A549 (cell line): ENCODE measurements around the gene CMTM3. TPM values are rescaled to one million over a fixed set of nuclear protein-coding genes. Genes with fewer than 3 reads are reported as not detected.

Experiments
- ATAC-seq, 2 experiments: fragments of 200-7000 bp in 1 of 2; fragments of >200 bp in 1 of 2; cut with Nextera tagmentation in 1 of 2; cut with Tn5 transposase in 1 of 2; 3 replicates each; pipeline versions ENCODE4 v1.8.0 to v1.9.1; 2018 to 2020; ENCODE audit warnings: mild to moderate bottlenecking in 1 of 2, moderate library complexity in 1 of 2
- CTCF ChIA-PET: fragments of 300-600 bp; sonication (Branson Sonifier 250); formaldehyde crosslinking; extraction: SDS; loops from one replicate; lab custom pipeline; 2021; ENCODE audit warnings: antibody characterized with exemption, inconsistent platforms; lab: Yijun Ruan, JAX
- POLR2A ChIA-PET: fragments of 350-600 bp; formaldehyde crosslinking; extraction: SDS; loops from one replicate; lab custom pipeline; 2021; ENCODE audit warnings: antibody characterized with exemption, inconsistent platforms; lab: Yijun Ruan, JAX
- DNase-seq, 2 experiments: peaks; one replicate each; pipeline versions ENCODE4 v3.0.0 to v3.0.0-alpha.2; 2011 to 2016; ENCODE audit warnings: low read depth in 1 of 2, low spot score in 1 of 2
- FAIRE-seq: peaks from 2 replicates; lab custom pipeline; 2011; peaks lifted over from hg19 to GRCh38; lab: Jason Lieb, UNC
- H3K27ac ChIP-seq, 2 experiments: fragments of >200 bp; sonication (Bioruptor Twin); formaldehyde crosslinking; 3 replicates each; pipeline ENCODE4 v1.5.1; 2016 to 2017
- H3K4me1 ChIP-seq: fragments of >200 bp; sonication (Bioruptor Twin); formaldehyde crosslinking; 3 replicates; pipeline ENCODE4 v1.6.1; 2016
- H3K4me2 ChIP-seq: fragments of >200 bp; sonication (Bioruptor Twin); formaldehyde crosslinking; 3 replicates; pipeline ENCODE4 v1.6.1; 2016
- H3K4me3 ChIP-seq: fragments of >200 bp; sonication (Bioruptor Twin); formaldehyde crosslinking; 3 replicates; pipeline ENCODE4 v1.5.1; 2016
- H3K9me3 ChIP-seq: fragments of >200 bp; sonication (Bioruptor Twin); formaldehyde crosslinking; 3 replicates; pipeline ENCODE4 v1.6.1; 2016
- BCL3 ChIP-seq: fragments of >200 bp; sonication (Bioruptor Twin); formaldehyde crosslinking; IDR thresholded peaks from 3 replicates; pipeline ENCODE4 v1.6.1; 2016
- CBX8 ChIP-seq: fragments of 200-600 bp; sonication (generic); IDR thresholded peaks from 2 replicates; pipeline ENCODE4 v1.6.1; 2016
- CEBPB ChIP-seq, 2 experiments: fragments of >200 bp in 1 of 2; sonication (Bioruptor Twin) in 1 of 2; formaldehyde crosslinking in 1 of 2; IDR thresholded peaks; 2 replicates each; pipeline ENCODE4 v1.6.1; 2012 to 2016
- CTCF ChIP-seq: fragments of >200 bp; sonication (Bioruptor Twin); formaldehyde crosslinking; IDR thresholded peaks from 3 replicates; pipeline ENCODE4 v1.5.1; 2016
- EHF ChIP-seq: fragments of 250-450 bp; sonication (Bioruptor Pico); IDR thresholded peaks from 2 replicates; pipeline ENCODE4 v1.5.0; 2020; ENCODE audit warnings: mild to moderate bottlenecking
- EHMT2 ChIP-seq: fragments of 200-600 bp; sonication (generic); IDR thresholded peaks from 2 replicates; pipeline ENCODE4 v1.6.1; 2016; ENCODE audit warnings: antibody characterized with exemption, low read depth, mild to moderate bottlenecking, moderate library complexity
- ELK1 ChIP-seq: fragments of 150-350 bp; IDR thresholded peaks from 2 replicates; pipeline ENCODE4 v1.6.1; 2014; ENCODE audit warnings: low read depth, mild to moderate bottlenecking, low read length
- HES2 ChIP-seq: fragments of >200 bp; sonication (Bioruptor Twin); formaldehyde crosslinking; IDR thresholded peaks from 2 replicates; pipeline ENCODE4 v1.6.1; 2016
- HMGXB4 ChIP-seq: fragments of 250-450 bp; sonication (Bioruptor Pico); IDR thresholded peaks from 2 replicates; pipeline ENCODE4 v1.5.0; 2021; ENCODE audit warnings: mild to moderate bottlenecking, moderate library complexity, borderline replicate concordance
- HOXB5 ChIP-seq: fragments of 250-450 bp; sonication (Bioruptor Pico); IDR thresholded peaks from 2 replicates; pipeline ENCODE4 v1.5.0; 2020; ENCODE audit warnings: mild to moderate bottlenecking, moderate library complexity
- JUNB ChIP-seq: fragments of >200 bp; sonication (Bioruptor Twin); formaldehyde crosslinking; IDR thresholded peaks from 2 replicates; pipeline ENCODE4 v1.6.1; 2016
- KDM5A ChIP-seq: fragments of 200-600 bp; sonication (generic); IDR thresholded peaks from 2 replicates; pipeline ENCODE4 v1.6.1; 2016; ENCODE audit warnings: antibody characterized with exemption, mild to moderate bottlenecking
- MAFK ChIP-seq: fragments of 450-650 bp; IDR thresholded peaks from 2 replicates; pipeline ENCODE4 v1.6.1; 2014; ENCODE audit not compliant: partially characterized antibody
- MAZ ChIP-seq: fragments of 150-350 bp; IDR thresholded peaks from 2 replicates; pipeline ENCODE4 v1.6.1; 2014; ENCODE audit warnings: antibody characterized with exemption, low read depth, low read length, borderline replicate concordance
- MYC ChIP-seq: IDR thresholded peaks from 2 replicates; pipeline ENCODE4 v1.6.1; 2012; ENCODE audit warnings: mild to moderate bottlenecking, inconsistent platforms, low read length, improper control_type of control experiment, borderline replicate concordance
- NR3C1 ChIP-seq: fragments of >200 bp; sonication (Bioruptor Twin); formaldehyde crosslinking; IDR thresholded peaks from 3 replicates; pipeline ENCODE4 v1.6.1; 2017
- PHF8 ChIP-seq: fragments of 200-600 bp; sonication (generic); IDR thresholded peaks from 2 replicates; pipeline ENCODE4 v1.6.1; 2016; ENCODE audit warnings: low read depth, mild to moderate bottlenecking, antibody characterized with exemption, moderate library complexity, borderline replicate concordance
- RCOR1 ChIP-seq: fragments of 150-350 bp; IDR thresholded peaks from 2 replicates; pipeline ENCODE4 v1.6.1; 2014; ENCODE audit warnings: antibody characterized with exemption, low read length, low read depth
- REST ChIP-seq: fragments of 200-600 bp; sonication (generic); IDR thresholded peaks from 2 replicates; pipeline ENCODE4 v1.6.1; 2016; ENCODE audit warnings: antibody characterized with exemption, mild to moderate bottlenecking, moderate library complexity
- RFX5 ChIP-seq: fragments of 450-650 bp; IDR thresholded peaks from 2 replicates; pipeline ENCODE4 v1.7.1; 2014; ENCODE audit warnings: antibody characterized with exemption, mild to moderate bottlenecking, moderate library complexity
- ZC3H11A ChIP-seq: fragments of 450-650 bp; IDR thresholded peaks from 2 replicates; pipeline ENCODE4 v1.6.1; 2014; ENCODE audit warnings: antibody characterized with exemption, mild to moderate bottlenecking
- ZNF302 ChIP-seq: fragments of 250-450 bp; sonication (Bioruptor Pico); IDR thresholded peaks from 2 replicates; pipeline ENCODE4 v1.9.0; 2021; ENCODE audit warnings: inconsistent platforms, mild to moderate bottlenecking, moderate library complexity
- WGBS: methylation state at CpG from one replicate; pipeline ENCODE4 v1.1.6; 2017; ENCODE audit errors: missing lambda C conversion rate; 5-methylcytosine and 5-hydroxymethylcytosine counted together
- polyA plus RNA-seq, 4 experiments: library from polyadenylated mRNA; depleted of rRNA in 3 of 4; stranded (reverse); fragments of >200 nt; fragmentation: RNase III in 1 of 4; extraction: RNeasy Plus Mini Kit Qiagen cat#74134 plus additional on column Dnase treatment in 1 of 4; gene quantifications; 2 replicates in 3 of 4; 3 replicates in 1 of 4; pipeline ENCODE4 v1.2.3, GENCODE V29; 2011 to 2017

Gene CMTM3
- polyA plus RNA-seq, 2 of the 4 experiments (the other 2 are of a cell fraction): 36.0 to 36.1 TPM

- Histone ChIP-seq H3K4me1 (no peaks in the 10 kb centered on the region), H3K4me2 (no peak overlapping the region), H3K9me3 (no peaks in the 10 kb centered on the region), H3K4me3 (no peak overlapping the region), H3K27ac (no peak overlapping the region)
- POLR2A ChIA-PET: interaction anchor here (0.8 kb wide), 1 partner anchor 45 kb away, joined by 3 read pairs; the partner anchor contains the start of gene CKLF
- no peak for ATAC-seq
- FAIRE-seq: no peak
- DNase-seq: no peak
- WGBS: 73% methylated on average over 5 of the region's 5 CpGs
- CTCF ChIA-PET: interaction anchor here (0.9 to 3.4 kb wide), 7 partner anchors 10 to 270 kb away, joined by 3 to 19 read pairs (median 5); no protein-coding TSS in a partner anchor
- TF ChIP-seq ZC3H11A (no peak), PHF8 (no peak), EHMT2 (no peak), KDM5A (no peak), RCOR1 (no peak), ZNF302 (CRISPR knock-in tag) (no peak), ELK1 (no peak), CTCF (no peak), NR3C1 (no peak), CBX8 (no peak), HOXB5 (CRISPR knock-in tag) (no peak), RFX5 (no peak), CEBPB (IDR thresholded peaks at IDR 0.05) (no peak), REST (no peak)
Observed at GRCh38 chr16:66596986-66597848, 7.3 kb upstream of the CMTM3 start.

GRCh38 chr16:66598111-66598510, 6.4 kb upstream of the CMTM3 start:
- no peak overlapping the region for H3K4me2 ChIP-seq
- no peak for FAIRE-seq
- no peak for DNase-seq
- no peak overlapping the region for H3K4me3 ChIP-seq
- WGBS: 85% methylated on average over 3 of the region's 3 CpGs
- no peaks in the 10 kb centered on the region; the same call in 2 of the 3 replicates for H3K4me1 ChIP-seq
- no peaks in the 10 kb centered on the region for H3K9me3 ChIP-seq
- no peak overlapping the region for H3K27ac ChIP-seq
- ChIA-PET CTCF (interaction anchor here (1.0 to 3.4 kb wide), 5 partner anchors 10 to 35 kb away, joined by 3 to 19 read pairs (median 5); no protein-coding TSS in a partner anchor), POLR2A (interaction anchor here (0.8 kb wide), 1 partner anchor 46 kb away, joined by 3 read pairs; the partner anchor contains the start of gene CKLF)
- no peak for ATAC-seq
- TF ChIP-seq CTCF: no peak
- no peak for TF ChIP-seq JUNB
- no peak for TF ChIP-seq EHF (CRISPR knock-in tag)
- no peak for TF ChIP-seq EHMT2
- no peak for TF ChIP-seq BCL3
- TF ChIP-seq MAZ: no peak
- no peak for TF ChIP-seq MAFK
- no peak for TF ChIP-seq HES2
- TF ChIP-seq MYC: no peak
- no peak for TF ChIP-seq HMGXB4
